ENCODE results near the gene DLST.

Gene DLST

GRCh38 chr14:74949859-74950573 lies 68.3 kb downstream of the DLST start:
- DNase-seq = no peak
- intact Hi-C loops (cut with DNase I) = loop anchor here (5.0 kb wide), 1 partner anchor 52 kb away; the partner anchor contains the start of gene EIF2B2

- intact Hi-C loops (cut with DNase I) = no loop called here
Observed at GRCh38 chr14:74950795-74951442, 69.2 kb downstream of the DLST start.

GRCh38 chr14:74951443-74952179 lies 69.9 kb downstream of the DLST start:
- DNase-seq = no peak
- intact Hi-C loops (cut with DNase I) = no loop called here

More at GRCh38 chr14:74950795-74951442, 69.2 kb downstream of the DLST start:
- DNase-seq = no peak

- no peak for DNase-seq
- intact Hi-C loops (cut with DNase I) = no loop called here
Observed at GRCh38 chr14:74952180-74952665, 70.5 kb downstream of the DLST start.

GRCh38 chr14:74952697-74953484 lies 71.2 kb downstream of the DLST start:
- intact Hi-C loops (cut with DNase I) = no loop called here
- no peak for DNase-seq

Data from posterior cingulate gyrus (tissue), 11 donors.